Amniotic epithelial cell (primary cell): ENCODE results near the gene VPS11.
"Not testable (repeated sequence)": the region's sequence is repeated elsewhere in the genome, so short reads cannot be mapped to it uniquely, and the experiment has no call there.

Experiments
- DNase-seq: peaks from one replicate; pipeline ENCODE4 v3.0.0-alpha.2; 2010; ENCODE audit warnings: low read depth

The VPS11 gene

DNA sequence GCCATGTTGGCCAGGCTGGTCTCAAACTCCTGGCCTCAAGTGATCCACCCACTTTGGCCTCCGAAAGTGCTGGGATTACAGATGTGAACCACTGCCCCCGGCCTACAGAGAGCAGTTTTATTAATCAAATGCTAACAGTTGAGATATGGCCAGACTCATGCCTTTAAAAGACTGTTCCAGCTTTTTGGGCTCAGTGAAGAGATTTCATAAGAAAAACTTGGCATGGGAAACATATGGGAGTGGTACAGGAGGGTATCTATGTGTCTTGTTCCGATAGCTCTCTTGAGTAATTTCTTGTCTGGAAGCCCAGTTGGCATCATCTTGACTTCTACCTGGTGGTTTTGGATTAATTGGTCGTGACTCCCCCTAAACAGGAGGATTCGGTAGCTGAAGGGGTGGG lies 28.7 kb upstream of the VPS11 start:
- no peak for DNase-seq

- not testable (repeated sequence) for DNase-seq
Measured at GRCh38 chr11:119039471-119039870, 28.1 kb upstream of the VPS11 start.

GRCh38 chr11:119041821-119042514 lies 25.6 kb upstream of the VPS11 start:
- DNase-seq: no peak

GRCh38 chr11:119042927-119043326 lies 24.7 kb upstream of the VPS11 start:
- DNase-seq: no peak

GRCh38 chr11:119044708-119045107 lies 22.9 kb upstream of the VPS11 start:
- no peak for DNase-seq

DNA sequence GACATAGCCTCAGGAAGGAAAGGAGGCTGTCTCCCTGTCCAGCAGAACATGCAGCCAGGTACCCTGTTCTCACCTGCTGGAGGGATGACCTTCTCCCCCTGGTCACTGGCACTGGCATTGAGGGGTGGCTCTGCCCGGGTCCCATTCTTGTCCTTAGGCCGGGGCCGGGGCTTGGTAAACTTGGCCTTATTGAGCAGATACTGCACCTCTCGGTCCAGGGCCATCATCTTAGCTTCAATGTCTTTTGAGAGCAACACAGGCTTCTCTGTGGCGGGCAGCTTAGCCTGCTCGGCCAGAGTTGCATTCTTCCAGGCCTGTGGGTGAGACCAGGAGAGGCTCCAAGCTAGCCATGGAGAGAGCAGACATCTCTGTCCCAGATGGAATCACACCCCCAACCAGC lies 21.1 kb upstream of the VPS11 start:
- DNase-seq: no peak

DNA sequence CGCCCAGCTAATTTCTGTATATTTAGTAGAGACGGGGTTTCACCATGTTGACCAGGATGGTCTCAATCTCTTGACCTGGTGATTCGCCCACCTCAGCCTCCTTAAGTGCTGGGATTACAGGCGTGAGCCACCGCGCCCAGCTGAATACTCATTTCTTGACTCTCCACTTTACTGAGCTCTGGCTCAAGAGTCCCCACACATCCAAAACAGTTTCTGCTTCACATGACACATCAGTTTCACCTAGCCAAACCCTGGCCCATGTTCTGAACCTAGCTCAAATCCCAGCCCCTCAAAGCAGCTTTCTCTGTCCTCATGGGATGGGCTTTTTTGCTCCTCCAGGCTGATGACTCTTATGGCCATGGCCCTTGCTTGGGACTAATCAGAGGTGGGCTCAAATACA lies 20.4 kb upstream of the VPS11 start:
- DNase-seq: no peak

GRCh38 chr11:119048644-119049043 lies 19.0 kb upstream of the VPS11 start:
- no peak for DNase-seq

GRCh38 chr11:119049081-119049480 lies 18.5 kb upstream of the VPS11 start:
- DNase-seq: no peak

GRCh38 chr11:119051440-119052162 lies 16.0 kb upstream of the VPS11 start:
- no peak for DNase-seq

- no peak for DNase-seq
Measured at GRCh38 chr11:119052163-119052814, 15.3 kb upstream of the VPS11 start.

- no peak for DNase-seq
Measured at GRCh38 chr11:119054418-119054817, 13.2 kb upstream of the VPS11 start.

DNA sequence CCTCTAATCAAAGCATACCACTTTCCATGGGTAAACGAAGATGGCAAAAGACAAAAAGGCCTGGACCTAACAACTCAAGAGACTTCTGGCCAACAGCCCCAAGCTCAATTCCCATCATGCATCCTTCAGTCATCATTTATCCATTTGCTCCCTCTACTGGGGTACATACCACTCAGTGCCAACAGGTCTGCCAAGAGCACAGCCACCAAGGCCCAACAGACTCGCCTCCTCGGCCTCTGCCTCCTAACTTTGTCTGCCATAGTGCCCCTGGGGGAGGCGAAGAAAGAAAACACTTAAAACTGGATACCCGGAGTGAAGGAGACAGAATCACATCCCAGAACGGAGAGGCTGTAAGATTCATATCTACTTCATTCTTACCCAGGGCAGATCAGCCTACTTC lies 11.7 kb upstream of the VPS11 start:
- peak; percentile 24 for DNase-seq

DNA sequence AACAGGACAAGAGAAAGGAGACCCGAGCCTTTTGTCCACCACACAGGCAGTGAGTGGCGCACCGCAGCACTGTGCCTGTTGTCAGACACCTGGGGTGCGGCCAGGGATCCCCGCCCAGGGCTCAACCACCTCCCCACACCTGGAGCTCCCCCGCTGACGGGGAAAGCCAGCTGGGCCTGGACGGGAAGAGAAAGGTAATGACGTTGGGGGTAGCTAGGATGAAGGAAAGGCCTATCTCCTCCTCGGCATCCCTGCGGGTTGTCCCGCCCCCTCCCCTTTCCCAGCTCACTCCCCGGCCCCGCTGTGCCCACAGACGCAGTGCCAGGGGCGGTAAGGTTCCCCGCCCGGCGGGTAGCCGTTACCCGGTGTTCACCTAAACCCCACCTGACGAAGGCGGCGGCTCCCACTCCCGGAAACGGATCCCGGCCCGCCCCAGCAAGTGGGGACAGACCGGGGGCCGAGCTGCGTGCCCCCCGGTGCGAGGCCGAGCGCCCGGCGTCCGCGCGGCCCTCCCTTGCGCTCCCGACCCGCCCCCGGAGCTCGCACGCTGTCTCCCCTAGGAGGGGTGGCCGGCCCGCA lies 11.1 kb upstream of the VPS11 start:
- no peak for DNase-seq

- peak; percentile 92 for DNase-seq
Measured at GRCh38 chr11:119057000-119057769, 10.4 kb upstream of the VPS11 start, which contains the start of gene HYOU1. HYOU1 (minus strand) TSS chr11:119057205; CDS start chr11:119056160, 1,045 bp downstream.

GRCh38 chr11:119059128-119059527 lies 8.5 kb upstream of the VPS11 start:
- DNase-seq: not testable (repeated sequence)

- no peak for DNase-seq
Measured at GRCh38 chr11:119061256-119061655, 6.4 kb upstream of the VPS11 start.

- peak; percentile 73 for DNase-seq
Measured at GRCh38 chr11:119062779-119063178, 4.8 kb upstream of the VPS11 start.

DNA sequence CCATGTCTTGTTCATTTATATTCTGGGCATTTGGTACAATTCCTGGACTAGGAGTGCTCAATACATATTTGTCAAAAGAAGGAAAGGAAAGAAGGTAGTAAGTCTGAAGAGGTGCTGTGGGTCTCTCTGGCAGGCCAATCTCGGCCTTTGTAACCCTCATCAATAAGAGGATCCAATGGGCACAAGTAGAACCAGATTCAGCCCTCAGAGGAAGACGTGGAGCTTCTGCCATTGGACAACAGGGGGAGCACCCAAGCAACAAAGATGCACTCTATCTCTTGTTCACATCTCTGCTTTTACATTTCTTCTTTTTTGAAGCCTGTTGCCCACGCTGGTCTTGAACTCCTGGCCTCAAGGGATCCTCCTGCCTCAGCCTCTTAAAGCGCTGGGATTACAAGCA lies 2.2 kb upstream of the VPS11 start:
- peak; percentile 38 for DNase-seq

DNA sequence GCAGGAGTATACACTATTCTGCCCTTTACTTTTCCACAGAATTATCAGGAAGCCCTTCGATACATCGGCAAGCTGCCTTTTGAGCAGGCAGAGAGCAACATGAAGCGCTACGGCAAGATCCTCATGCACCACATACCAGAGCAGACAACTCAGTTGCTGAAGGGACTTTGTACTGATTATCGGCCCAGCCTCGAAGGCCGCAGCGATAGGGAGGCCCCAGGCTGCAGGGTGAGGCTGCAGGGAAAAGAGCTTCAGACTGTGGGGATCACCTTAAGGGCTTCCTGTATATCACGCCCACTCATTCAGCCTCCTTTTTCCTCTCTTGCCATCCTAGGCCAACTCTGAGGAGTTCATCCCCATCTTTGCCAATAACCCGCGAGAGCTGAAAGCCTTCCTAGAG lies 10.2 kb downstream of the VPS11 start:
- DNase-seq: no peak

DNA sequence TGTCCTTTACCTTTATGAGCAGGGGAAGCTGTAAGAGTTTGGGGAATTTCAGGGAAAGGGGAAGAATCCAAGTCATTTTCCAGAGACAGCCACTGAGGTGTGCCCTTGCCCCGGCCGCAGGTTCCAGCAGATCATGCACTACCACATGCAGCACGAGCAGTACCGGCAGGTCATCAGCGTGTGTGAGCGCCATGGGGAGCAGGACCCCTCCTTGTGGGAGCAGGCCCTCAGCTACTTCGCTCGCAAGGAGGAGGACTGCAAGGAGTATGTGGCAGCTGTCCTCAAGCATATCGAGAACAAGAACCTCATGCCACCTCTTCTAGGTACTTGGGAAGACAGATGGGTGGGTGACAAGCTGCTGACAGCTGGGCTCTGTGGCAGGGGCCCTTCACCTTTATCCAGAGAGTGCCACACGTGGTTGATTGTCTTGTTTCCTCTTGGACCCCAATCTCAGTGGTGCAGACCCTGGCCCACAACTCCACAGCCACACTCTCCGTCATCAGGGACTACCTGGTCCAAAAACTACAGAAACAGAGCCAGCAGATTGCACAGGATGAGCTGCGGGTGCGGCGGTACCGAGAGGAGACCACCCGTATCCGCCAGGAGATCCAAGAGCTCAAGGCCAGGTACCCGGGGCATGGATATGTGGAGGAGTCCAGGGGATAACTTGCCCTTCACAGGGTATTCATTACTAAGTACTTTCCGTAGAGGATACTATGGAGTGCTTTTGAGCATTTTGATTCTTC lies 11.2 kb downstream of the VPS11 start:
- no peak for DNase-seq
